Activated CD8-positive, alpha-beta memory T cell treated with anti-CD3 and anti-CD28 coated beads for 24 hours (primary cell): ENCODE results near the gene MAPK1IP1L.

Source experiments
- DNase-seq: peaks from one replicate; pipeline ENCODE4 v3.0.0-alpha.2; 2020

Gene MAPK1IP1L

DNA sequence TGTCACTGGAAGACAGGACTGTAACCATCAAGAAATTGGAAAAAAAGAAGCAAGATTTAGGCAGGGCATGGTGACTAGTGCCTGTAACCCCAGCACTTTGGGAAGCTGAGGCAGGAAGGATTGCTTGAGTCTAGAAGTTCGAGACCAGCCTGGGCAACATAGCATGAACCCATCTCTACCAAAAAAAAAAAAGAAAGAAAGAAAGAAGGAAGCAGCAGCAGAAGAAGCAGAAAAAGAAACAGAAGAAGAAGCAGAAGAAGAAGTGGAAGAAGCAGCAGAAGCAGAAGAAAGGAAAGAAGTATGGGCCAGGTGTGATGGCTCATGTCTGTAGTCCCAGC, 47.1 kb downstream of the MAPK1IP1L start:
- DNase-seq = no peak

- DNase-seq = no peak
These were observed 48.3 kb downstream of the MAPK1IP1L start for GRCh38 chr14:55099756-55100155.

GRCh38 chr14:55101698-55102097, 50.3 kb downstream of the MAPK1IP1L start:
- no peak for DNase-seq

DNA sequence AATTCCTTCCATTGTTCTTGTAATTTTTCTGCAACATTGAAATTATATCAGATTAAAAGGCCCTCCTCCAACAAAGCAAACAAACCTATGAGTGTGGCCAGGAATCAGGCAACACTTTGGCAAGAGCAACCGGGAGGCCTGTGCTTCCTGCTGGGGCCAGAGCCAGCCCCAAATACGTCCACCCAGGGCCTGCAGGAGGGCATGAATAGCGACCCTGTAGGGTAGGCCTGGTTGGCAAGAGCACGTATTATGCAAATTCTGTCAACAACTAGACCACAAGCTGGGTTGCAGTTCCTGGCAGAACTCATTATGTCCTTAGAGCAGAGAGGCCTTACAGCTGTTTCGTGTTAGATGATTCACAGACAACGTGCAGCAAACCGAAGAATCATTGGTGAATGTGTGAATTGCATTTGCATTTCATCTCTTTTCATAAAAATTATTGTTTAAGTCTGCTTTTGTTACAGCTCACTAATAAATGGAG, 50.7 kb downstream of the MAPK1IP1L start:
- peak; percentile 66 for DNase-seq

GRCh38 chr14:55103005-55103640, 51.7 kb downstream of the MAPK1IP1L start:
- DNase-seq = peak; percentile 83

DNA sequence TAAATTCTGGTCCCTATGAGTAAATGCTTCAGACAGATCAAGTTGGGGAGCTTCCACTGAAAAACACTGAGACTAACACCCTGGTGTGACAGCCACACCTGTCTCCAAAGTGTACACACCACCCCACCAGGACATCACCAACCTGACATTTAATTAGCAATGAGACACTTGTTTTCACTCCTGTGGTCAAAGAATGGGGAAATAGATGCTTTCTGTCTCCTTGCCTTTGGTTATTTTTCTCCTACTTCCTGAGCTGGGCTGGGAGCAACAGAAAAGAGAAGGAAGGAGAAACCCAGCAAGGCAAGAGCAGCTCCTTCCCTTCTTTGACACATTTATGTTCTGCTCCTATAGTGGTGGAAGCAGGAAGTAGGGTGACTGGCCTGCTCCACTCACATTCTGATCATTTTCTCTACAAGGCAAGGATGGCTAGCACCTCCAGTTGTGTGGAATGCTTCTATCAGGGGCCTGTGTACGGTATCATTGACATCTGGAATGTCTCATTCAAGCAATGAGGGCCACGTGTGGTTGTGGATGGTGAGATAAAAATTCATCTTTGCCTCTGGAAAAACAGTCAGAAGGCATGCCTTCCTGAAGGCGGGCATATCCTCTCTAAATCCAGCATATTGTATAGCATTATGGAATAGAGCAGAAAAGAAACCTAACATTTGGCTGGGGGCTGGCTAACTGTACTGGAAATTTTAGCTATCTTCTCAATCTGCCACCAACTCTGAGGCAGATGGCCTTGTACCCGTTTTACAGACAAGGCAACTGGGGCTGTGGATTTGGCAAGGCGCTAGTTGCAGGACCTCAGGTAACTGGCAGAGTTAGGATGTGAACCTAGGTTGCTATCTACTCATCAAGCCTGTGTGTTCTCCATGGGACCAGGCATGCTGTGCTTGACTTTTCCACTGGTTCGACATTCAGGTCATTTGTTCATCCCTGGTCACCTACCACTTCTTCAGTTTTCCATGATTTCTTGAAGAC, 52.8 kb downstream of the MAPK1IP1L start:
- no peak for DNase-seq

DNA sequence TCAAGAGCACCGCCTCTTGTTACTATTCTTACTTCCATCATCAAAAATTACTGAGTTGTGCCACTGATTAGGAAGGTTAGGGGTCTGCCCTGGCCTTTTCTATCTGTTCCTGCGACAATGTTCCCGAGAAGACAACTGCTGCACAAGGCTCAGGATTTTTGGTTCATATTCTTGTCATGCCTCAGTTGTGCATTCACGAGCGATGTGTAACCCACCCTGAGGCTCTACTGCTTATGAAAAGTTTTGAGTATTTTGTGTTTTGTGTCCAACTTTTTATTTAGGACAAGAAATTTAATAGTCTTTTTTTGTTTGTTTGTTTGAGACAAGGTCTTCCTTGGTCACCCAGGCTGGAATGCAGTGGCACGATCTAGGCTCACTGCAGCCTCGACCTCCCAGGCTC, 54.5 kb downstream of the MAPK1IP1L start:
- no peak for DNase-seq

DNA sequence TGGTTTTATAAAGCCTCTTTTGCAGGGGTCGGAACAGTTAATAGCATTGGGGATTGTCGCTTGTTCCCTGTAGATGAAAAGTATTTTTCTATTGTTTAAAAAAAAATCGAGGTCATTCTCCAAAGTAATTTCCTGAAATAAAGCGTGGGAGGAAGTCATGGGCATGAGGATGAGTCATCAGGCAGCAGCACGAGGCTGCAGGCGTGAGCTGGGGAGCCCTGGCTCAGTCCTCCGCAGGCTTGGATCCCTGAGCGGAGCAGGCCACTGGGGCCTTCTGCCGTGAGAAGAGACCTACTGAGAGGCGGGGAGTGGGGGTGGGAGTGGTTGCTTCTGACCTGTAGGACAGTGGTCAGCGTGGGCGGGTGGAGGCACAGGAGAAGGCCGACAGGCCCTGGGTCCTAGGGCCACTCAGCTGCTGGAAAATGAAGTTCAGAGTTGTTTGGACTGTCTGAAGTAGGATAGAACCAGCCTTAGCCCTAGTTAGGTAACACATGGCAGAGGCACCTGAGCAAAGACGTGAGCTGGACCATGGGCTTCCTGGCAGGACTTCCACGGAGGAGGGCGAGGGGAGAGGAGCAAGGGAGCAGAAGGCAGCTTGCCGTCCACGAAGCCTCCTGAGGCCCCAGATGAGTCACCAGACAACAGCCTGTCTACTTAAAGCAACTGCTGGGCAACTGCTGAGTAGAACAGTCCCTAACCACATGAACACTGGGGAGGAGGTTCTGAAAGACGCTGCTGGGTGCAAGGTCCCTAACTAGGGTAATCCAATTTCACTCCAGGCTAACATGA, 56.5 kb downstream of the MAPK1IP1L start:
- peak; percentile 65 for DNase-seq

GRCh38 chr14:55109836-55110235, 58.4 kb downstream of the MAPK1IP1L start:
- no peak for DNase-seq

GRCh38 chr14:55111122-55111708, 59.8 kb downstream of the MAPK1IP1L start:
- no peak for DNase-seq

GRCh38 chr14:55114720-55115119, 63.3 kb downstream of the MAPK1IP1L start:
- DNase-seq = no peak

DNA sequence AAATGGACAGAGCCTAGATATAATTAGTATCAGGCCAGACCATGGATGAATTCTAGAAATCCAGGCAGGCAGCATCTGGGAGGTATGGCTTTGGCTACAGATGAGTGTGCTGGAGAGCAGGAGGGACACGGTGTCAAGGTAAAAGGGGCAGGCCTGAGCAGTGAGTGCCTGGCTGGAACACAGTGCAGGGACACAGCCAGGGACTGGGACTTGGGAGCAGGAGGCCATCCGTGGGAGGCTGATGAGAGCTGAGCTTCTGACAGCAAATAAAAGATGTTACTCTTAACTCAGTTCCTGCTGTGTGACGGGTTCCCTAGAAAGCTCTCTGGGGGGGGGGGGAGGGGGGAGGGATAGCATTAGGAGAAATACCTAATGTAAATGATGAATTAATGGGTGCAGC, 64.0 kb downstream of the MAPK1IP1L start:
- DNase-seq = no peak

DNA sequence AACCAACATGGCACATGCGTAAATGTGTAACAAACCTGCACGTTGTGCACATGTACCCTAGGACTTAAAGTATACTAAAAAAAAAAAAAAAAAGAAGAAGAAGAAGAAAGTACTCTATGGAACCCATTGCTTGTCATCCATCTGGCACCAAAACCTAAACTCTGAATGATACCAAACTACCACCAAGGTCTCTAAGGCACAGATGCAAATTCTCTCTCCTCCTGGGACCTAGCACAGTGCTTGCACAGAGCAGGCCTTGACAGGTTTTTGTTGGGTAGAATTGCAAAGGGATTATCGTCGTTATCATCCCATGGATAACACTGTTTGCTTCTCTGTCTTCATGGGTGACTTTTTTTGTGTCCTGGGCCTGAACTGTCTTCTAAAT, 64.4 kb downstream of the MAPK1IP1L start:
- DNase-seq = no peak

DNA sequence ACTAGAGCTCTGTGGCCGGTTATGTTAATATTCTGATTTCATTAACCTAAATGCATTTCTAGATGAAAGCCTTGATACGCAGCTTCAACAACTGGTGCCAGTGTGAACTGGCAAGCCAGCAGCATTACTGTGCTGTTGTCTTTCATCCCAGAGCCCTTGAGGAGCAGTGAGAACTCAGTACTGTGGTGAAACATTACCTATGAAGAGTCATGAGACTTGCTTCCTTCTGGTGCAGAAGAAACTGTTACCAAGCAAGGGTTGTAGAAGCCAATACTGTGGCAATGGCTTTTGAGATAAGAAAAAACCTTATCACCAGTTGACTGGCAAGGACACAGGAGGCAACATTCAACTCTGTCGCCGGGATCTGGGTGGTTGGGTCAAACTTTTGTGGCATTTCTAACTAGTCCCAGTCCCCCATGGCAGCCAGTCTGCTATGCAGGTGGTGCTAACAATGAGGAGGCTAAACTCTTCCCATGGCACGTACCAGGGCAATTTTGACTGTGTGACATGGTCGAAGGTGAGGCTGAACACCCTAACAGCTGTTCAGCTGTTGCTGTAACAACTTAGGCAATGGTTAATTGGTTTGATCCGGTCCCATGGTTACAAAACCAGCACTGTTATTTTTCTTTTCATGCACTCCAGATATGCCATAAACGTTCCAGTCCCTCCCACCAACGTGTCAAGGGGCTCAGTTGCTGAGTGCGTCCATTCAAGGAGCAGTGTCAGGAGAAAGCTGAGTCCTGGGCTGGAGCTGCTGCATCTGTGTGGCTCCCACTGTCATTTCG, 65.0 kb downstream of the MAPK1IP1L start:
- DNase-seq = no peak

DNA sequence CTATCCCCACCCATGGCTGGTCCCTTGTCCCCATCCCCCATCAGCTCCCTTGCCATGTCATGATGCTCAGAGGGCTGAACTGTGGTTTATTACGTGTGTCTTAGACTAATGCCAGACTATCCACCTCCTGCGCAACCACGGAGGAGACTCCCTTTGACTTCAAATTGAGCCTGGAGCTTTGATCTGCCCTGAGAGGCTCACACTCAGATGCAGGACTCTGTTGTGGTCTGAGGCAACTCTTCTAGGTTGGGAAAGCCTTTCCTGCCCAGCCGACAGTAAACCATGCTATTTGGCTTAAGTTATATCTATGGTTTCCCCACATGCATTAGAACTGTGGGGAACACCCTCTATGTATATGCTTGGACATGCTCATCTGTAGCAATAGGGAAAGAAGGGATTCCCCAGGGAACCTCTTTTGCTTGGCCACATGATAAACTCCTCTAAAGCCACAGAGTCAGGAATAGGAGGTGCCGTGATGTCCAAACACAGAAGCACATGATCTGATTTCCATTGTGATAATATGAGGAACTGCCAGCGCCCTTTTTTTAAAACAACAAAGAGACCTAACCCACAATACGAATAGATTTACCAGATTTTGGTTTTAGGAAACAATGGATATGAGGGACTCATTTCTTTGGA, 66.5 kb downstream of the MAPK1IP1L start:
- no peak for DNase-seq

DNA sequence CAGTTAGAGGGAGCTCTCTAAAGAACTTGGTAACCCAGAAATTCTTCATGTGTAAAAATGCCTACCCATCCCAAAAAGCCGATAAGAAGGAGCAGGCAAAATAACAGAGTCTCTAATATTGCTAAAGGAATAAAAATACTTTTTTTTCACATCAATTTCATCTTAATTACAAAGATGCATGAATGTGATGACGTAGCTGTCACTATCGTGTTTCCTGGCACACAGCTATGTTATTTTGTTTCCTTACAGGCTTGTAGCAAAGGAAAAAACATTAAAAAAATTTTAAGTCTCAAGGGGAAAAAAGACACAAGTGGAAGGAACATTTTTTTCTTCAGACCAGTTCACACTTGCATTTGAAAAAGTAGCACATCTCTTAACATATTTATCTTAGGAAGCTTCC, 67.3 kb downstream of the MAPK1IP1L start:
- DNase-seq = no peak
